GM21576 (cell line): ENCODE data around the gene RREB1.
A peak's percentile ranks its signal among the peaks of the same experiment; 100 is the strongest.

Experiments used
- ATAC-seq: cut with Tn5 transposase; IDR thresholded peaks from one replicate; pipeline ENCODE4 v1.9.1; 2021; ENCODE audit warnings: mild to moderate bottlenecking, moderate library complexity; ENCODE audit not compliant: unreplicated experiment

RREB1 gene

GRCh38 chr6:7190791-7191190, 83.0 kb downstream of the RREB1 start:
- no peak for ATAC-seq

DNA sequence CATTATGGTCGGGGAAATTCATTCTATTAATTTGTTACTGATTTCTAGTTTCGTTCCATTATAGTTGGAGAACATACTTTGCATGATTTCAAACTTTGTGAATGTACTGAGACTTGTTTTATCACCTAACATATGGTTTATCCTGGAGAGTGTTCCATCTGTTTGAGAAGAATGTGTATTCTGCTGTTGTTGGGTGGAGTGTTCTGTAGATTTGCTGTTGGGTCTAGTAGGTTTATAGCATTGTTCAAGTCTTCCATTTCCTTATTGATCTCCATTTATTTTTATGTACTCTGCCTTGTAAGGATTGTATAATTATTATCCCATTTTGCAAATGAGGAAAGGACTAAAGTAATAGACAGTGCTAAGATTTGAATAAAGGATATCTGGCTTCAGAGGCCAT, 85.4 kb downstream of the RREB1 start:
- ATAC-seq, result no peak

GRCh38 chr6:7194657-7195056, 86.9 kb downstream of the RREB1 start:
- no peak for ATAC-seq

DNA sequence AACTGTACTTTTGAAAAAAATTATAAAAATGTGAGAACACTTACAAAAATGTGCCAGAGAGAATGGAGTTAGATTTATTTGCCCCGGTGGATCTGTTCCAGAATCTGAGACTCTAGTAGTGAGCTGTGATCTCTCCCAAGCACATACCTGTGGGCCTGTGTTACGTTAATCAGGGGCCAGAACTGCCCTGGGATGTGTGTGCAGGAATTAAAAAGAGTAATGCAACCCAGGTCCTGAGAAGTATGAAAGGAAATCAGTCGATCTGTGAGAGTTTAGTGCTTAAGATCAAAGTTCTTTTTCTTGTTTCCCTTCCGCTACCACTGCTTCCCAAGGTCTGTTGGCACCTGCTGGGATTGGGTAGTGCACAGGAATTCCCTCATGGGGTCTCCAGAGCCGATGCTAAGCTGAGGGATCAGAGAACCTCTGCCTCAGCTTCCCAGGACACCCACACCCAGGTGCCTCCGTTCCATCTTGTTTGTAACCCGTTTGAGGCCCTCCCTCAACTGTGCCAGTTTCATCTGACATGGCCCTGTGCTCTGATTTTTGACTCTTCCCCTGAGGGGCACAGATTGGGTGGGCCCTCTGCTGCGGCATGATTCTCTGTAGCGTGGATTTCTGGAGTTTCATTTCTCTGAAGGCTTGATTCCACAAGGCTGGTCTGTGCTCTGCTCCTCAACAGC, 87.7 kb downstream of the RREB1 start:
- ATAC-seq, result no peak

DNA sequence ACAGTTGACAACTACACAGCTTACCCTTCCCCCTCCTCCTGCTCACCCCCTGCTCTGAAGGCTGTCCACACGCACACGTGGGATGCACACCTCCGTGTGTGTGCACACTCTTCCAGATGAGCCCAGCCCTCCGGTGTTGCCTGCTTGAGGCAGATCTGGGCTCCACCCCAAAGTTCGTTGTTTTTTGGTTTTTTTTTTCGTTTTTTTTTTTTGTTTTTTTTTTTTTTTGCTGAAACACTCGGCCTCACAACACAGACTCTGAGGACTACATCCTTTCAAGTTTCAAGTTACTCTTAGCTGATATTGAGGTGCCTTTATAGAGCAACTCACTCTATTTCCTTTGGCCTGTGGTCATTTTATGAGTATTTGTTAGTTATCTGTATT, 88.2 kb downstream of the RREB1 start:
- no peak for ATAC-seq

GRCh38 chr6:7196685-7197283, 89.0 kb downstream of the RREB1 start:
- no peak for ATAC-seq

- ATAC-seq, result no peak
Observed at GRCh38 chr6:7197747-7198146, 90.0 kb downstream of the RREB1 start.

- ATAC-seq, result no peak
Observed at GRCh38 chr6:7198833-7199800, 91.4 kb downstream of the RREB1 start.

DNA sequence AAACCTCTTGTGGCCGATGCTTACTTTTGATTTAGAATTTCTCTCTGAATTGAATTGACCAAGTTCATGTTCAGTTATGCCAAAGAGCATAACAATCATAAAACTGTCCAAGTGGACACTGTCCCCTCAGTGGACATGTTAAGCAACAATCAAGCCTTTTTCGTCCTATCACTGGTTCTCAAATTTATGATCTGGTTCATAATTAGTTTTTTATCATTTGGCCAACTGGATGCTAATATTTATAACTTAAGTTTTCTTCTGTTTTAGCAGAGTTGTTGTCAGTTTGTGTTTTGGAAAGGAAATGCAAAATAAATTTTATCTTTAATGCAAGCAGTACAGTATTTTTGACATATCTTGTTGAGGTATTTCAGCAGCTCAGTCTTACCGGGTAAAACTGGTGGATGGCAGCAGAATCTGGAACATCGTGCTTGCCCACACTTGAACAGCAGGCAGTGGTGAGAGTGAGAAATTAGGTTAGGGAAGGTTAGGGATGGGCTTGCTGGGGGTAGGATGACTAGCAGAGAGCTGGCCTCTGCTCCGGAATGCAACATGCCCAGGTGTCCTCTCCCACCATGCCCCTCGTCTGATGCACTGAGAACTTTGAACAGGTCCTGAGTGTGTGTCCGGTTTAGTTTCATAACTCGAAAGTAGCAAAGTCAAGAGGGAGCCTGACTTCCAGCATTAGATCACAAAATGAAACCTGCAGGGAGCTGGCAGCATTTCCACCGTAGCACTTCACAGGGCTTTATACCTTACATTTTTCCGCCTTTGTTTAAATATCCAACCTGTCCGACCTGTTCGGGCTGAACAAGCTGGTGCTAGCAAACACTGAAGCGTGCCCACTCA, 93.1 kb downstream of the RREB1 start:
- no peak for ATAC-seq

- ATAC-seq, result no peak
Observed at GRCh38 chr6:7201444-7201731, 93.6 kb downstream of the RREB1 start.

DNA sequence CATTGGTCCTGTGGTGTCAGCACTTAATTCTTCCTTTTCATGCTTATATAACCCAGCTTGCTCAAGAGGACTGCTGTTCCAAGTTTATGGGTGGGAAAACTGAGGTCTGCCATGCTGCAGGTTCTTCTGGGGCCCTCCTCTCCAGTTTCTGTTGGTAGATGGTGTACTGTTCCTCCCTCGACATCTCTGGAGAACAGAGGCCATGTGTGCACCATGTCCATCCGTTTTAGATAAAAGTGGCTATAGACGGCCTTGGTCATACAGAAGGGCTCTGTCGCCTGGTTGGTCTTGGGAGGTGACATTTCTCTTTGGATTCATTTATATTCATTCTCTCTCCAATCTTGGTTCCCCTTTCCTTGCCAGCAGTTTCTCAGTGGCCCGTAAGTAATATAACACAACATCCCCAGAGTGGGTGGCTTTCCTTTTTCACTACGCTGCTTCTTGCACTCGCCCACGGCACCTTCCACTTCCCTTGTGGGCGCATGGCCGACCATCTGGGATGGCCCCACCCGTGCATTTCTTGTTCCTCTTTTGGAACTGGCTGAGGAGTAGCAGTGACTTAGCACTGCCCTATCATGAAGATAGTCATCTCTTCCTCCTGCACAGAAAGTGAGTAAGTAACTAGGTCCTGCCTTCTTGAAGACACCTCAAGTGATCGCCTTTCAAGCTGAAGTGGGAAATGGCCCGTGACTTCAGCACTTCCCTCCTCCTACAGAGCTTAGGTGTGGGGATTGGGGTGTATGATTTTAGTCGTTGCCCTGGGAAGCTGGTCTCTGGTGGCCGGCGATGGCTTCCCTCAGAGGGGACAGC, 94.2 kb downstream of the RREB1 start:
- peak; percentile 89 for ATAC-seq

DNA sequence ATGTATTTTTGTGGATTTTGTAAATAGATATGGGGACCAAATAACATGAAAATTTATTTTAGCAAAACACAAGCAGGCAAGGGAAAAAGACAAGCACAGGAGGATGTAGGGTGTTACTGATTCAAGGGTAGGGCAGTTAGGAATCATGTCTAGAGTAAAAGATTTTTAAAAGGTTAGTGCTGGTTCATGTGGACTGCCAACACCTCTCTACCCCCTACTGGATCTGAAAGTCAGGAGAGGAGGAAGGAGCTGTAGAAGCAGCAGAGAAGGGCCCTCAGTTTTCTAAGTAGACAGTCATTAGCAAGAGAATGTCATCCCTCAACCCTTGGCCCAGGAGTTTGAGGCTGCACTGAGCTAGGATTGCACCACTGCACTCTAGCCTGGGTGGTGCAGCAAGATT, 95.2 kb downstream of the RREB1 start:
- no peak for ATAC-seq

- no peak for ATAC-seq
Observed at GRCh38 chr6:7203939-7204338, 96.2 kb downstream of the RREB1 start.

DNA sequence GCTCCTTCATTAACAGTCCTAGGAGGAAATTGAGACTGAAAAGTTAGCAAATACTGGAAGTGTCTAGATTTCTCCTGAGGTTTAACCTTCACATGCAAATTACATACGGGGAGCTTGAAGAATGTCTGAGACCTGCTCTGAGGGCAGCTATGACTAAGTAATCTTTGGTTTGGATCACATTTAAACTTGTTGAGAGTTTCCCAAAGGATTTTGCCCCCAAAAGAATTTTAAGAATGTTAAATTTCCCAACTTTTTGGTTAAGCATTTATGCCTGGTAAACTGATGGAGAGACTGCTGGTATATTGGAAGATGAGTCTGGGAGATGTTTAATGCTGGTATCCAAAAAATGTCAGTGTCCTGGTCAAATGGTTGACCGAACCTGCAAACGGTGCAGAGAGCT, 97.0 kb downstream of the RREB1 start:
- ATAC-seq, result no peak

DNA sequence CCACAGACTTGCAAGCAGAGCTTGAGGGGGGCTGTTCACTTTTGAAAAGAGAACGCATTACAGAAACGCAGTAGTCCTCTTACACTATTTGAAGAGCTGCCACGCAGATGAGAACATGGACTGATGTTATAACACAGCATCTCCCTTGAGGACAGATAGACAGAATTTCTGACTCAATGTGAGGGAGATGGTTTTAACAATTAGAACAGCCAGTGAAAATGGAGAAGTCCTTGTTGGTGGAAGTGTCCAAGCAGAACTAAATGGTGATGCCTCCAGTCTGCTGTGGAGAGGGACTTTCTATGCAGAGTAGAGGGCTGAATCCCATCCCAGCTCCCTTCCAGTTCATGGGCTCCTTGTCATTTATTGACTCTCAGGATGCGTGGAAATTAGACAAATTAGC, 100.0 kb downstream of the RREB1 start:
- ATAC-seq, result no peak

DNA sequence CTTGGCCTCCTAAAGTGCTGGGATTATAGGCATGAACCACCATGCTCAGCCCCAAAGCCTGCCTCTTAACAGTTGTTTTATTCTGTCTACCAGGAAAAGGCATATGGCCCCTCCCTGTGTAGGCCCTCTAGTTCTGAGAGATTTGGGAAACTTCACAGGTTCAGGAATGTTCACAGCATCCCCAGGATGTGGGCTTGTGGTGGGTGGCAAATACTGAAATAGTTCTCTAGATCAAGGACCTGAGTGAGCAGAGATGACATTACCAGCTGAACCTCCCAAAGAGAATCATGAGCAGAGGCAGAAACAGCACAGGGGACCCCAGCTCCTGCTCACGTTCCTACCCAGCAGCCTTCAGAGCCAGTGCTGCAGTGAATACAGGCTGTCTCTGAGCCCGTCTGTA, 105.7 kb downstream of the RREB1 start:
- ATAC-seq, result no peak

- ATAC-seq, result no peak
Observed at GRCh38 chr6:7214468-7214867, 106.7 kb downstream of the RREB1 start.

DNA sequence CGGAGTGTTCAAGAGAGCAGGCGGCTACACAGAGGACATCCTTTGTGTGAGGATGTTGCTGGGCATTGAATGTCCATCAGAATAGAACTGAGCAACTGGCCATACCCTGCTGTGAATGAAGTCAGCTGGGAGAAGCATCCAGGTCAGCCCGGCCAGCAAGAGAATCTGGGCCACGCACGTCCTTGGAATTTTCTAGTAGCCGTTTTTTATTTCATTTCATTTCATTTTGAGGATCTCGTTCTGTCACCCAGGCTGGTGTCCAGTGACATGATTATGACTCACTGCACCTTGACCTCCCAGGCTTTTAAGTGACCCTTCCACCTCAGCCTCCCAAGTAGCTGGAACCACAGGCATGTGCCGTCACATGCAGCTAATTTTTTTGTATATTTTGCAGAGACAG, 107.4 kb downstream of the RREB1 start:
- no peak for ATAC-seq

DNA sequence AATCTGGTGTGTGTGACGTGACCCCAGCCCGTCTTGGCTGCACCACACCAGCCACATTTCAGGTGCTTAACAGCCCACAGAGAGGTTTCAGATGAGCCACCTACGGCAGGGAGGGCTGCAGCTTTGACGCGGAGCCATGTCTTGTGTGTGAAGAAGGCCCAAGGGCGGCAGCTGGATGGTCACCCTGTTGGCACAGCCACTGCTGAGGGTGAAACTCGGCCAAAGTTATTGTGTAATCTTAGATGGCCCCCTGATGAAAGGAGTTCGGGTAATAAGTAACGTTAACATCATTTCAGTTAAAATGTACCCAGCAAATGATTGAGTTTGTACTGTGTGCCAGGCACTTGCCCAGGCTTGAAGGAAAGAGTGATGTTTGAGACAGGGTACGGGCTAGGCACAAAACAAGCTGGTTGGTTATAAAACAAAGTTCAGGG, 108.1 kb downstream of the RREB1 start:
- ATAC-seq, result no peak

GRCh38 chr6:7216941-7217621, 109.3 kb downstream of the RREB1 start:
- ATAC-seq, result no peak
